ENCODE measurements around the gene GMDS. TPM values are rescaled to one million over a fixed set of nuclear protein-coding genes. Genes with fewer than 3 reads are reported as not detected.

The GMDS gene
- total and polyA plus RNA-seq, 2 of the 13 experiments (the other 11 are each of a cell fraction or from before 2014, with no cell fraction given): 64.4 to 112 TPM

- TF ChIP-seq GMEB2 (CRISPR knock-in tag; IDR thresholded peaks at IDR 0.05; ENCODE audit: low read depth) (no peak), EP300 (IDR thresholded peaks at IDR 0.05; ENCODE audit: low read depth in 2 of 2, low read length in 2 of 2) (peak in 1 of 2 experiments; percentile 7; a peak in 1 of 4 replicates), EP300 (CRISPR knock-in tag; IDR thresholded peaks at IDR 0.05; ENCODE audit: borderline replicate concordance) (no peak), ZNF207 (IDR thresholded peaks at IDR 0.05; ENCODE audit: borderline replicate concordance) (no peak), HNF1A (IDR thresholded peaks at IDR 0.05; ENCODE audit: low read depth) (no peak), HNF1A (CRISPR knock-in tag; IDR thresholded peaks at IDR 0.05; ENCODE audit: borderline replicate concordance) (no peak), ZNF205 (CRISPR knock-in tag; IDR thresholded peaks at IDR 0.05) (no peak), SKIL (CRISPR knock-in tag; IDR thresholded peaks at IDR 0.05; ENCODE audit: borderline replicate concordance) (no peak), SAP130 (CRISPR knock-in tag; IDR thresholded peaks at IDR 0.05; ENCODE audit: low read depth) (peak; percentile 72), CEBPB (IDR thresholded peaks at IDR 0.05; ENCODE audit: borderline replicate concordance, low read depth, low read length) (peak; percentile 39; the same call in 1 of the 2 replicates), PRPF4 (IDR thresholded peaks at IDR 0.05; ENCODE audit: low read depth, low read length, poor library complexity, severe bottlenecking) (no peak), RBM22 (optimal IDR thresholded peaks at IDR 0.05; ENCODE audit: low read length) (peak; percentile 51), SMYD3 (CRISPR knock-in tag; IDR thresholded peaks at IDR 0.05) (no peak), TBX2 (CRISPR knock-in tag; IDR thresholded peaks at IDR 0.05; ENCODE audit: borderline replicate concordance) (peak; percentile 41; the same call in 1 of the 2 replicates)
Observed at GRCh38 chr6:2140438-2141128, 104.8 kb downstream of the GMDS start (continued).
